IgD-negative memory B cell (primary cell): ENCODE measurements around the gene HNRNPH3. TPM values are rescaled to one million over a fixed set of nuclear protein-coding genes. Genes with fewer than 3 reads are reported as not detected.
A peak's percentile ranks its signal among the peaks of the same experiment; 100 is the strongest.
"Not testable (repeated sequence)": the region's sequence is repeated elsewhere in the genome, so short reads cannot be mapped to it uniquely, and the experiment has no call there.

Experiments
- H3K27ac Mint-ChIP-seq, 3 donors: one replicate each; pipeline ENCODE4 v1.8.0; 2020 to 2022; ENCODE audit warnings: mild to moderate bottlenecking in 3 of 3, mixed read lengths in 3 of 3, moderate library complexity in 1 of 3
- H3K27me3 Mint-ChIP-seq: one replicate; pipeline ENCODE4 v1.8.0; 2021; ENCODE audit warnings: mixed read lengths
- H3K36me3 Mint-ChIP-seq: one replicate; pipeline ENCODE4 v1.8.0; 2020; ENCODE audit warnings: mild to moderate bottlenecking, mixed read lengths
- H3K4me1 Mint-ChIP-seq, 3 donors: one replicate each; pipeline ENCODE4 v1.8.0; 2020 to 2022; ENCODE audit warnings: mixed read lengths in 3 of 3, mild to moderate bottlenecking in 1 of 3
- H3K4me3 Mint-ChIP-seq, 4 donors: one replicate each; pipeline ENCODE4 v1.8.0; 2020 to 2022; ENCODE audit warnings: mild to moderate bottlenecking in 4 of 4, mixed read lengths in 4 of 4, moderate library complexity in 3 of 4
- H3K9me3 Mint-ChIP-seq, 3 donors: one replicate each; pipeline ENCODE4 v1.8.0; 2020 to 2021; ENCODE audit warnings: mixed read lengths in 3 of 3, mild to moderate bottlenecking in 1 of 3
- polyA plus RNA-seq: library from polyadenylated mRNA; unstranded; fragments of 300-500 nt; fragmentation: Illumina TruSeq; gene quantifications from one replicate; pipeline ENCODE4 v1.2.3, GENCODE V29; 2021

HNRNPH3 gene
- polyA plus RNA-seq, 1 donor from 2014 or later, result 122 TPM

DNA sequence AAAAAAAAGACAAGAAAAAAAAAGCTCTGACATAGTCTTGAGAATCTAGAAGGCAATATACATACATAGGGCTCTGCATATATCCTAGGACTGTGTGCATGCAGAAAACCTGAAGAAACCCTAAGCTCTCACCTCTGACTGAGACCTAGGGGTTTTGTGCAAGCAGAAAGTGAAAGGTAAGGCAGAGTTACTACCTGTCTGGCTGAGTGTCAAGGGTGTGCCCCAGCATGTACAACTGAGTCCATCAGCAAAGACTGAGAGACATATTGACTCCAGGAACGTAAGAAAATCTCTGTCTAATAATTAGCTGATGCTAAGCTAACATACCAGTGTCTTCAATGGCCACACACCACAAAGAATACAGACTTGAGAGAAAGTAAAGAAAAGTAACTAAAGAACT is 16.3 kb upstream of the HNRNPH3 start:
- no peaks in the 10 kb centered on the region for H3K27me3 Mint-ChIP-seq
- H3K27ac Mint-ChIP-seq, result peak overlapping the region in 1 of 3 donors; percentile 88
- peaks cover 2 to 13% (median 11%) of the 10 kb centered on the region in 3 donors for H3K9me3 Mint-ChIP-seq

GRCh38 chr10:68318331-68319059 is 13.4 kb upstream of the HNRNPH3 start:
- Mint-ChIP-seq H3K9me3 (peaks cover 2 to 13% (median 11%) of the 10 kb centered on the region in 3 donors), H3K36me3 (peaks cover 5% of the 10 kb centered on the region), H3K4me3 (no peak overlapping the region), H3K4me1 (peaks cover 0 to 4% (median 2%) of the 10 kb centered on the region in 3 donors), H3K27ac (no peak overlapping the region), H3K27me3 (no peaks in the 10 kb centered on the region)

More for the DNA sequence above, 16.3 kb upstream of the HNRNPH3 start:
- Mint-ChIP-seq H3K4me3 (no peak overlapping the region), H3K36me3 (peaks cover 5% of the 10 kb centered on the region), H3K4me1 (peaks cover 0 to 4% (median 2%) of the 10 kb centered on the region in 3 donors)

GRCh38 chr10:68324396-68324795 is 7.5 kb upstream of the HNRNPH3 start:
- H3K36me3 Mint-ChIP-seq, H3K9me3 Mint-ChIP-seq, H3K4me3 Mint-ChIP-seq, H3K27me3 Mint-ChIP-seq, H3K4me1 Mint-ChIP-seq, H3K27ac Mint-ChIP-seq: not testable (repeated sequence)

DNA sequence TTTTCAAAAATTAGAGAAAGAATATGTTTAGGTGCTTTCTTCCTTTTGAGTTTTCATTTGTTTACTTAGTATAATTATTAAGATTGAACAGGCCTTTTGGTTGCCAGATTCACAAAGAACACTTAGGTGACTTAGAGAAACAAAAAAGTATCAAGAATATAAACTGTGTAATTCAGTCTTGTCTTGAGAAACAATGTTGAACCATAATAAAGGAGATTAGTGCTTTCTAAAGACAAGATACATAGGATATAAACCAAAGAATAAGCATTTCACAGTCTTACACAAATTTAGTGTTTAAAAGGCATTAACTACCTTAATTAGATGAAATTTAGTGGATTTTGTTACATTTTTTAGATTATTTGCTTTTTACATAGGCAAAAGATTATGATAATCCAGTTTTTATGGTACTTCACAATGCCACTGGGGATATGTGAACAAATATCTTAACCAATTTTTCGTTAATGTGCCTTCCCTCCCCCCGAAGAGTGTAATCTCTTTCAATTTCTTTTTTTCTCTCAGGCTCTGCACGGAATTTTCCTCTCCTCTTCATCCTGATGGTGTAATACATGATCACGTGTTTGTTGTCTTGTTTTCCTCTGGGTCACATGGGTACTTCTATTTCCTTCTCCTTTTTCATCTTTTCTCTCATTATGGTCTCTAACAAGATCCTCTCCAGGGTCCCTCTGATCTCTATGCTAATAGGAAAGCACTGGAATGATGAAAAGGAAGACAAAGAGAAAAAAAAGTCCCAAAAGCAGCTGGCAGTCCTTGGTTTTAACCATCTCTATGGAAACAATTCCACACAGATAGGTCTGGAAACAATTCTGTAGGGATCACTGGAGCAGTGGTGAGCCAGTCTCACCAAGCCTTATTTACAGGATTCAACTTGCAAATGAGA is 3.7 kb upstream of the HNRNPH3 start:
- no peaks in the 10 kb centered on the region for H3K27me3 Mint-ChIP-seq
- H3K36me3 Mint-ChIP-seq, result peaks cover 5% of the 10 kb centered on the region
- peak overlapping the region; percentile 21 to 69 (median 42) for H3K4me3 Mint-ChIP-seq
- peak overlapping the region; percentile 64 to 97 (median 82) for H3K27ac Mint-ChIP-seq
- peaks cover 15 to 19% (median 16%) of the 10 kb centered on the region in 3 donors for H3K4me1 Mint-ChIP-seq
- H3K9me3 Mint-ChIP-seq, result peaks cover 0 to 4% (median 2%) of the 10 kb centered on the region in 3 donors

- peaks cover 5% of the 10 kb centered on the region for H3K36me3 Mint-ChIP-seq
- no peaks in the 10 kb centered on the region for H3K27me3 Mint-ChIP-seq
- H3K4me3 Mint-ChIP-seq, result peak overlapping the region in 1 of 4 donors; percentile 92
- peak overlapping the region in 1 of 3 donors; percentile 97 for H3K27ac Mint-ChIP-seq
- H3K4me1 Mint-ChIP-seq, result peaks cover 24 to 33% (median 24%) of the 10 kb centered on the region in 3 donors
- peaks cover 0 to 4% (median 2%) of the 10 kb centered on the region in 3 donors for H3K9me3 Mint-ChIP-seq
These were observed 2.4 kb upstream of the HNRNPH3 start for GRCh38 chr10:68329506-68329861.

- H3K9me3 Mint-ChIP-seq, result peaks cover 0 to 4% (median 0%) of the 10 kb centered on the region in 3 donors
- peaks cover 34 to 45% (median 36%) of the 10 kb centered on the region in 3 donors for H3K4me1 Mint-ChIP-seq
- peak overlapping the region; percentile 92 to 100 (median 100) for H3K4me3 Mint-ChIP-seq
- no peaks in the 10 kb centered on the region for H3K27me3 Mint-ChIP-seq
- peak overlapping the region; percentile 97 to 100 (median 99) for H3K27ac Mint-ChIP-seq
- H3K36me3 Mint-ChIP-seq, result no peaks in the 10 kb centered on the region
These were observed 911 bp upstream of the HNRNPH3 start for GRCh38 chr10:68330852-68331454.

GRCh38 chr10:68332259-68333057 is 594 bp downstream of the HNRNPH3 start, which contains the start of gene PBLD:
Gene PBLD, minus strand, starts transcription at chr10:68332928. Its CDS starts 26,084 bp downstream, at chr10:68306844.
- H3K27me3 Mint-ChIP-seq, result no peaks in the 10 kb centered on the region
- peaks cover 46 to 59% (median 49%) of the 10 kb centered on the region in 3 donors for H3K4me1 Mint-ChIP-seq
- peak within 1 kb of the TSS; percentile 92 to 100 (median 100) for H3K4me3 Mint-ChIP-seq

DNA sequence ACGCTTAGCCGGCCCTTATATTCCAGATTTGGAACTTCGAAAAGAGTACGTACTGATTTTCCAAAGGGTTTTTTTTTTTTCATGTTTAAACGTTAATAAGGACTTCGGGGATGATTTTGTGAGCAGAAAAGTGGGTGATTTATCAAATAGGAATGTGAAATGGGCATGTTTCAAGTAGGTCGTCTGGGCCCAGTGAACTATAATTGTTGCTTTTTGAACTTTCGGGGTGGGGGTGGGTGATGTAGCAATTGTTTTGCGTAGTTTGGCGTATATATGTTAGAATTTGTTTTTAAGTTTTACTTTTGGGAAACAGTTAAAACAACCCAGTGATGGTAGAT is 1.2 kb downstream of the HNRNPH3 start:
- H3K36me3 Mint-ChIP-seq, result no peaks in the 10 kb centered on the region
- peaks cover 49 to 63% (median 51%) of the 10 kb centered on the region in 3 donors for H3K4me1 Mint-ChIP-seq
- peak overlapping the region; percentile 97 to 100 (median 99) for H3K27ac Mint-ChIP-seq
- H3K9me3 Mint-ChIP-seq, result peaks cover 0 to 4% (median 0%) of the 10 kb centered on the region in 3 donors
- no peaks in the 10 kb centered on the region for H3K27me3 Mint-ChIP-seq
- peak overlapping the region; percentile 92 to 100 (median 100) for H3K4me3 Mint-ChIP-seq

More at GRCh38 chr10:68332259-68333057, 594 bp downstream of the HNRNPH3 start, which contains the start of gene PBLD:
- Mint-ChIP-seq H3K36me3 (no peaks in the 10 kb centered on the region), H3K9me3 (peaks cover 0 to 4% (median 0%) of the 10 kb centered on the region in 3 donors), H3K27ac (peak within 1 kb of the TSS; percentile 97 to 100 (median 99))

- H3K27me3 Mint-ChIP-seq, result no peaks in the 10 kb centered on the region
- H3K27ac Mint-ChIP-seq, result peak overlapping the region; percentile 97 to 100 (median 99)
- no peaks in the 10 kb centered on the region for H3K9me3 Mint-ChIP-seq
- no peaks in the 10 kb centered on the region for H3K36me3 Mint-ChIP-seq
- H3K4me3 Mint-ChIP-seq, result peak overlapping the region; percentile 92 to 100 (median 100)
- peaks cover 44 to 57% (median 48%) of the 10 kb centered on the region in 3 donors for H3K4me1 Mint-ChIP-seq
These were observed 1.9 kb downstream of the HNRNPH3 start for GRCh38 chr10:68333440-68334431.

DNA sequence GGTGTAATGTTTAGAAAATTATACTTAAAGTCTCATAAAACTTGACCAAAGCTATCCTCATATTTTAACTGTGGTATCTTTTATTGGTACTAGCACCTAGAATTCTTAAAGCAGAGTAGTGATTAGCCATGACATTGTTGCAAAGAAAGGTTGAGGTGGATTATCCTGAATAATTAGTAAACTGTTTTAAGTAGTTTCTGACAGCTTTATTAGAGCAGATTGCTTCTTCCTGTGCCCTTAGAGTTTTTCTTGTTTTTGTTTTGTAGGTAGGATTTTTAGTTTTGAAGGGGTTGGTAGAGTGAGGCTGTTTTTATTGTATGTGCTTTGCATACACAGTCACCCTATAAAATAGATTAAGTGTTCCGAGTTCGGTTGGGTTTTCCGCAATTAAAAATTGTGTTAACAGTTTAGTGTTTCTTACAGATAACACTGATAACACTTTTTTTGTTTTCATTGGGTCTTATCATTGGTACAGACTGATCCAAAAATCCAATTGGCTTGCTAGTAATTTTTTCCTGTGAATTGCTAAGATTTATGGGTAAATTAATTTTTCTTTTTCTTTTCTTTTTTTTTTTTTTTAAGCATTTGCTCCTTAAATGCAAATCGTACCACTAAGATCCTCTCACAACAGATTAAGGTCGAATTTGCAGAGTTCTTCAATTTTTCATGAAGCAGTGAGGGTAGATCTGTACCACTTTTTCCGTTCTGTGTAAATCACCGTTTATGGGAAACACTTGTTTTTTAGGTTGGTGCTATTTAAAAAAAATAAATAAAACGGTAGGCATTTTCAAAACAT is 3.0 kb downstream of the HNRNPH3 start:
- Mint-ChIP-seq H3K36me3 (no peaks in the 10 kb centered on the region), H3K9me3 (no peaks in the 10 kb centered on the region), H3K27me3 (no peaks in the 10 kb centered on the region)

GRCh38 chr10:68336754-68337351 is 5.0 kb downstream of the HNRNPH3 start:
- H3K27ac Mint-ChIP-seq, result peak overlapping the region in 1 of 3 donors; percentile 97
- peaks cover 3% of the 10 kb centered on the region for H3K36me3 Mint-ChIP-seq
- H3K27me3 Mint-ChIP-seq, result no peaks in the 10 kb centered on the region
- no peaks in the 10 kb centered on the region for H3K9me3 Mint-ChIP-seq
- peak overlapping the region in 3 of 4 donors; percentile 62 to 84 (median 72) for H3K4me3 Mint-ChIP-seq
- peaks cover 35 to 48% (median 46%) of the 10 kb centered on the region in 3 donors for H3K4me1 Mint-ChIP-seq

More for the DNA sequence above, 3.0 kb downstream of the HNRNPH3 start:
- peaks cover 44 to 57% (median 52%) of the 10 kb centered on the region in 3 donors for H3K4me1 Mint-ChIP-seq
- peak overlapping the region; percentile 92 to 100 (median 100) for H3K4me3 Mint-ChIP-seq
- peak overlapping the region; percentile 90 to 100 (median 97) for H3K27ac Mint-ChIP-seq
